ENCODE measurements around the gene TIMM13. TPM values are rescaled to one million over a fixed set of nuclear protein-coding genes. Genes with fewer than 3 reads are reported as not detected.
"Not testable (repeated sequence)": the region's sequence is repeated elsewhere in the genome, so short reads cannot be mapped to it uniquely, and the experiment has no call there.

The TIMM13 gene
- total and polyA plus RNA-seq, 4 donors = 20.5 to 122 (median 106) TPM

- WGBS (ENCODE audit: insufficient coverage) = 96% methylated on average over 6 of the region's 8 CpGs
- peaks cover 40% of the 10 kb centered on the region for H3K36me3 ChIP-seq (ENCODE audit: control insufficient read depth, insufficient read depth, low read length)
- not testable (repeated sequence) for H3K4me1 ChIP-seq (ENCODE audit: control insufficient read depth, insufficient read depth, low read length); H3K27me3 ChIP-seq (ENCODE audit: control insufficient read depth, insufficient read depth, low read length); DNase-seq (ENCODE audit: low read depth in 4 of 6, low spot score in 6 of 6); H3K9me3 ChIP-seq (ENCODE audit: control insufficient read depth, insufficient read depth, low read length); H3K27ac ChIP-seq (ENCODE audit: low read depth, low read length); H3K4me3 ChIP-seq (ENCODE audit: low read depth, low read length)
Observed at GRCh38 chr19:2417436-2417835, 9.9 kb downstream of the TIMM13 start.

GRCh38 chr19:2416321-2417097 is 10.9 kb downstream of the TIMM13 start:
- H3K4me1 ChIP-seq (ENCODE audit: control insufficient read depth, insufficient read depth, low read length) = no peaks in the 10 kb centered on the region
- H3K36me3 ChIP-seq (ENCODE audit: control insufficient read depth, insufficient read depth, low read length) = peaks cover 32% of the 10 kb centered on the region
- DNase-seq (ENCODE audit: low read depth in 4 of 6, low spot score in 6 of 6) = no peak
- H3K27me3 ChIP-seq (ENCODE audit: control insufficient read depth, insufficient read depth, low read length) = no peaks in the 10 kb centered on the region
- H3K27ac ChIP-seq (ENCODE audit: low read depth, low read length) = no peak overlapping the region
- WGBS (ENCODE audit: insufficient coverage) = 89% methylated on average over 14 of the region's 19 CpGs
- peaks cover under 1% of the 10 kb centered on the region for H3K9me3 ChIP-seq (ENCODE audit: control insufficient read depth, insufficient read depth, low read length)
- H3K4me3 ChIP-seq (ENCODE audit: low read depth, low read length) = no peak overlapping the region

- Histone ChIP-seq H3K4me1 (ENCODE audit: control insufficient read depth, insufficient read depth, low read length) (no peaks in the 10 kb centered on the region), H3K27me3 (ENCODE audit: control insufficient read depth, insufficient read depth, low read length) (no peaks in the 10 kb centered on the region), H3K36me3 (ENCODE audit: control insufficient read depth, insufficient read depth, low read length) (peaks cover 31% of the 10 kb centered on the region), H3K4me3 (ENCODE audit: low read depth, low read length) (no peak overlapping the region), H3K27ac (ENCODE audit: low read depth, low read length) (no peak overlapping the region), H3K9me3 (ENCODE audit: control insufficient read depth, insufficient read depth, low read length) (peaks cover 2% of the 10 kb centered on the region)
- no peak for DNase-seq (ENCODE audit: low read depth in 4 of 6, low spot score in 6 of 6)
- 59% methylated on average over 4 of the region's 6 CpGs for WGBS (ENCODE audit: insufficient coverage)
Observed at GRCh38 chr19:2415973-2416319, 11.4 kb downstream of the TIMM13 start.

- H3K4me3 ChIP-seq (ENCODE audit: low read depth, low read length) = no peak overlapping the region
- no peak overlapping the region for H3K27ac ChIP-seq (ENCODE audit: low read depth, low read length)
- H3K36me3 ChIP-seq (ENCODE audit: control insufficient read depth, insufficient read depth, low read length) = peaks cover 31% of the 10 kb centered on the region
- H3K27me3 ChIP-seq (ENCODE audit: control insufficient read depth, insufficient read depth, low read length) = no peaks in the 10 kb centered on the region
- peaks cover 2% of the 10 kb centered on the region for H3K9me3 ChIP-seq (ENCODE audit: control insufficient read depth, insufficient read depth, low read length)
- no peaks in the 10 kb centered on the region for H3K4me1 ChIP-seq (ENCODE audit: control insufficient read depth, insufficient read depth, low read length)
- 73% methylated on average over 27 of the region's 29 CpGs for WGBS (ENCODE audit: insufficient coverage)
- no peak for DNase-seq (ENCODE audit: low read depth in 4 of 6, low spot score in 6 of 6)
Observed at GRCh38 chr19:2415281-2415972, 12.0 kb downstream of the TIMM13 start.

- Histone ChIP-seq H3K27me3 (ENCODE audit: control insufficient read depth, insufficient read depth, low read length) (no peaks in the 10 kb centered on the region), H3K27ac (ENCODE audit: low read depth, low read length) (no peak overlapping the region), H3K9me3 (ENCODE audit: control insufficient read depth, insufficient read depth, low read length) (peaks cover 4% of the 10 kb centered on the region), H3K4me1 (ENCODE audit: control insufficient read depth, insufficient read depth, low read length) (no peaks in the 10 kb centered on the region), H3K4me3 (ENCODE audit: low read depth, low read length) (no peak overlapping the region), H3K36me3 (ENCODE audit: control insufficient read depth, insufficient read depth, low read length) (peaks cover 31% of the 10 kb centered on the region)
- WGBS (ENCODE audit: insufficient coverage) = 96% methylated on average over 12 of the region's 16 CpGs
- DNase-seq (ENCODE audit: low read depth in 4 of 6, low spot score in 6 of 6) = no peak
Observed at GRCh38 chr19:2413629-2414028, 13.8 kb downstream of the TIMM13 start.

GRCh38 chr19:2413159-2413558 is 14.2 kb downstream of the TIMM13 start:
- 94% methylated on average over 5 of the region's 7 CpGs for WGBS (ENCODE audit: insufficient coverage)
- peaks cover 4% of the 10 kb centered on the region for H3K9me3 ChIP-seq (ENCODE audit: control insufficient read depth, insufficient read depth, low read length)
- no peak for DNase-seq (ENCODE audit: low read depth in 4 of 6, low spot score in 6 of 6)

GRCh38 chr19:2412449-2412848 is 14.9 kb downstream of the TIMM13 start:
- Histone ChIP-seq H3K9me3 (ENCODE audit: control insufficient read depth, insufficient read depth, low read length) (peaks cover 4% of the 10 kb centered on the region), H3K4me1 (ENCODE audit: control insufficient read depth, insufficient read depth, low read length) (no peaks in the 10 kb centered on the region), H3K36me3 (ENCODE audit: control insufficient read depth, insufficient read depth, low read length) (peaks cover 29% of the 10 kb centered on the region), H3K27ac (ENCODE audit: low read depth, low read length) (no peak overlapping the region), H3K4me3 (ENCODE audit: low read depth, low read length) (no peak overlapping the region), H3K27me3 (ENCODE audit: control insufficient read depth, insufficient read depth, low read length) (no peaks in the 10 kb centered on the region)
- DNase-seq (ENCODE audit: low read depth in 4 of 6, low spot score in 6 of 6) = no peak
- WGBS (ENCODE audit: insufficient coverage) = 60% methylated on average over 2 of the region's 2 CpGs

More at GRCh38 chr19:2413159-2413558, 14.2 kb downstream of the TIMM13 start:
- Histone ChIP-seq H3K27me3 (ENCODE audit: control insufficient read depth, insufficient read depth, low read length) (no peaks in the 10 kb centered on the region), H3K27ac (ENCODE audit: low read depth, low read length) (no peak overlapping the region), H3K4me1 (ENCODE audit: control insufficient read depth, insufficient read depth, low read length) (no peaks in the 10 kb centered on the region), H3K36me3 (ENCODE audit: control insufficient read depth, insufficient read depth, low read length) (peaks cover 33% of the 10 kb centered on the region), H3K4me3 (ENCODE audit: low read depth, low read length) (no peak overlapping the region)

GRCh38 chr19:2411709-2412108 is 15.7 kb downstream of the TIMM13 start:
- no peak overlapping the region for H3K27ac ChIP-seq (ENCODE audit: low read depth, low read length)
- no peak overlapping the region for H3K4me3 ChIP-seq (ENCODE audit: low read depth, low read length)
- 100% methylated on average over 2 of the region's 8 CpGs for WGBS (ENCODE audit: insufficient coverage)
- H3K27me3 ChIP-seq (ENCODE audit: control insufficient read depth, insufficient read depth, low read length) = no peaks in the 10 kb centered on the region
- peaks cover 4% of the 10 kb centered on the region for H3K9me3 ChIP-seq (ENCODE audit: control insufficient read depth, insufficient read depth, low read length)
- H3K4me1 ChIP-seq (ENCODE audit: control insufficient read depth, insufficient read depth, low read length) = no peaks in the 10 kb centered on the region
- DNase-seq (ENCODE audit: low read depth in 4 of 6, low spot score in 6 of 6) = no peak
- peaks cover 24% of the 10 kb centered on the region for H3K36me3 ChIP-seq (ENCODE audit: control insufficient read depth, insufficient read depth, low read length)

GRCh38 chr19:2410023-2410422 is 17.4 kb downstream of the TIMM13 start:
- peaks cover 7% of the 10 kb centered on the region for H3K36me3 ChIP-seq (ENCODE audit: control insufficient read depth, insufficient read depth, low read length)
- peaks cover 4% of the 10 kb centered on the region for H3K9me3 ChIP-seq (ENCODE audit: control insufficient read depth, insufficient read depth, low read length)
- WGBS (ENCODE audit: insufficient coverage) = 100% methylated on average over 7 of the region's 7 CpGs
- H3K4me3 ChIP-seq (ENCODE audit: low read depth, low read length) = no peak overlapping the region
- no peak overlapping the region for H3K27ac ChIP-seq (ENCODE audit: low read depth, low read length)
- no peak for DNase-seq (ENCODE audit: low read depth in 4 of 6, low spot score in 6 of 6)
- no peaks in the 10 kb centered on the region for H3K4me1 ChIP-seq (ENCODE audit: control insufficient read depth, insufficient read depth, low read length)
- no peaks in the 10 kb centered on the region for H3K27me3 ChIP-seq (ENCODE audit: control insufficient read depth, insufficient read depth, low read length)

Data from spinal cord (tissue), 10 donors.